Endothelial cell of umbilical vein (primary cell): ENCODE results near the gene TCF7. TPM values are rescaled to one million over a fixed set of nuclear protein-coding genes. Genes with fewer than 3 reads are reported as not detected.

Experiments
- BruUV-seq: library from RNA; stranded (reverse); fragments of 400-500 nt; replicated peaks from 2 replicates; lab custom pipeline; 2021; lab: Mats Ljungman, UMichigan
- CTCF ChIA-PET: fragments of 300-600, 350-600 bp; sonication (Branson Sonifier 250); formaldehyde crosslinking; loops from one replicate; lab custom pipeline; 2021; ENCODE audit warnings: antibody characterized with exemption, inconsistent platforms; lab: Charles Lee
- POLR2A ChIA-PET: fragments of 300-600, 350-600 bp; sonication (Branson Sonifier 250); formaldehyde crosslinking; loops from one replicate; lab custom pipeline; 2021; ENCODE audit warnings: antibody characterized with exemption, inconsistent platforms; lab: Charles Lee
- DNase-seq: peaks from one replicate; pipeline ENCODE4 v3.0.0-alpha.2; 2011; ENCODE audit warnings: low read depth, low spot score
- FAIRE-seq: peaks from 2 replicates; lab custom pipeline; 2011; peaks lifted over from hg19 to GRCh38; lab: Jason Lieb, UNC
- H2AFZ ChIP-seq: 2 replicates; pipeline ENCODE4 v1.6.0; 2012; ENCODE audit warnings: low read depth, low read length, control low read depth, inconsistent platforms
- H3K27ac ChIP-seq: 2 replicates; pipeline ENCODE4 v1.5.1; 2011; ENCODE audit warnings: low read depth, mild to moderate bottlenecking, control low read depth, low read length, moderate library complexity; ENCODE audit not compliant: insufficient read depth
- H3K27me3 ChIP-seq, 2 experiments: 2 replicates each; pipeline versions ENCODE4 v1.6.0 to v1.6.1; 2011; ENCODE audit warnings: low read length in 2 of 2, mixed read lengths in 1 of 2; ENCODE audit not compliant: control insufficient read depth in 2 of 2, insufficient read depth in 2 of 2
- H3K36me3 ChIP-seq, 2 experiments: 2 replicates in 1 of 2; 3 replicates in 1 of 2; pipeline ENCODE4 v1.5.1; 2011; ENCODE audit warnings: low read length in 2 of 2, mild to moderate bottlenecking in 1 of 2, moderate library complexity in 1 of 2; ENCODE audit not compliant: control insufficient read depth in 2 of 2, insufficient read depth in 2 of 2; ENCODE audit errors: extremely low read depth in 1 of 2
- H3K4me1 ChIP-seq: 3 replicates; pipeline ENCODE4 v1.5.1; 2011; ENCODE audit warnings: mild to moderate bottlenecking, low read length; ENCODE audit not compliant: control insufficient read depth, insufficient read depth; ENCODE audit errors: extremely low read depth
- H3K4me2 ChIP-seq: 2 replicates; pipeline ENCODE4 v1.6.1; 2011; ENCODE audit warnings: low read length, control low read depth, mixed read lengths; ENCODE audit not compliant: insufficient read depth
- H3K4me3 ChIP-seq, 3 experiments: fragments of 200-600 bp in 1 of 3; sonication (generic), shearing (Covaris generic) in 1 of 3; replicated peaks in 1 of 3; 2 replicates each; pipeline ENCODE4 v1.5.1; 2011 to 2016; ENCODE audit warnings: control low read depth in 3 of 3, low read length in 3 of 3, mild to moderate bottlenecking in 2 of 3, inconsistent platforms in 1 of 3, low read depth in 1 of 3, moderate library complexity in 1 of 3; ENCODE audit not compliant: insufficient read depth in 1 of 3
- H3K79me2 ChIP-seq: 2 replicates; pipeline ENCODE4 v1.6.0; 2012; ENCODE audit warnings: low read length, inconsistent platforms; ENCODE audit not compliant: control insufficient read depth, insufficient read depth
- H3K9ac ChIP-seq: replicated peaks from 2 replicates; pipeline ENCODE3; 2011; ENCODE audit warnings: low read length, control low read depth; ENCODE audit not compliant: insufficient read depth; ENCODE audit errors: extremely low read depth
- H3K9me1 ChIP-seq: replicated peaks from 3 replicates; pipeline ENCODE4 v1.6.0; 2011; ENCODE audit warnings: mild to moderate bottlenecking, low read length; ENCODE audit not compliant: control insufficient read depth, insufficient read depth; ENCODE audit errors: extremely low read depth
- H3K9me3 ChIP-seq: replicated peaks from 2 replicates; pipeline ENCODE4 v1.5.1; 2012; ENCODE audit warnings: low read length, inconsistent platforms; ENCODE audit not compliant: control insufficient read depth, insufficient read depth
- H4K20me1 ChIP-seq: replicated peaks from 2 replicates; pipeline ENCODE3; 2011; ENCODE audit warnings: mild to moderate bottlenecking, low read length; ENCODE audit not compliant: control insufficient read depth, insufficient read depth; ENCODE audit errors: extremely low read depth
- EZH2 ChIP-seq: IDR thresholded peaks from 2 replicates; pipeline ENCODE4 v1.6.1; 2012; ENCODE audit warnings: borderline replicate concordance, low read depth, mild to moderate bottlenecking, moderate library complexity, low read length, inconsistent platforms; ENCODE audit not compliant: severe bottlenecking
- FOS ChIP-seq: IDR thresholded peaks from 2 replicates; pipeline ENCODE4 v1.6.1; 2011; ENCODE audit warnings: mild to moderate bottlenecking, low read length, moderate library complexity, borderline replicate concordance; ENCODE audit not compliant: insufficient read depth
- GATA2 ChIP-seq: IDR thresholded peaks from 2 replicates; pipeline ENCODE4 v1.7.0; 2011; ENCODE audit warnings: low read depth, mild to moderate bottlenecking, moderate library complexity, mixed read lengths, low read length; ENCODE audit not compliant: insufficient read length, insufficient read depth
- JUN ChIP-seq: IDR thresholded peaks from 2 replicates; pipeline ENCODE4 v1.6.1; 2011; ENCODE audit warnings: borderline replicate concordance, low read depth; ENCODE audit not compliant: insufficient read length, insufficient read depth
- MAX ChIP-seq: IDR thresholded peaks from 2 replicates; pipeline ENCODE4 v1.6.1; 2011; ENCODE audit not compliant: insufficient read depth, insufficient read length
- MYC ChIP-seq: IDR thresholded peaks from one replicate; pipeline ENCODE4 v1.6.1; 2011; ENCODE audit warnings: mild to moderate bottlenecking, low read depth, low read length
- POLR2A ChIP-seq: IDR thresholded peaks from 2 replicates; pipeline ENCODE4 v1.6.1; 2012; ENCODE audit warnings: low read depth, mild to moderate bottlenecking, control low read depth, low read length
- POLR2AphosphoS5 ChIP-seq: IDR thresholded peaks from 2 replicates; pipeline ENCODE4 v1.6.1; 2012; ENCODE audit warnings: low read depth, mild to moderate bottlenecking, control low read depth, low read length, moderate library complexity; ENCODE audit not compliant: insufficient read depth
- dilution Hi-C: fragments of 300-500 bp; cut with MboI; formaldehyde crosslinking; loops from one replicate; pipeline ENCODE4 v1.15.0; 2019; ENCODE audit warnings: low sequenced_read_pairs; ENCODE audit not compliant: extremely low pct_ligation_motif_present
- intact Hi-C: fragments of 100-400 bp; cut with micrococcal nuclease; formaldehyde crosslinking; loops from one replicate; pipeline ENCODE4 v1.10.0; 2022
- polyA plus RNA-seq, 4 experiments: library from polyadenylated mRNA; depleted of rRNA in 3 of 4; stranded (reverse) in 3 of 4; unstranded in 1 of 4; fragments of >200 nt; gene quantifications; 2 replicates each; pipeline versions ENCODE4 v1.2.1 to v1.2.3, GENCODE V29; 2011 to 2012; ENCODE audit warnings: missing spikeins in 1 of 4
- total RNA-seq: library from RNA; stranded (reverse); gene quantifications from 2 replicates; pipeline ENCODE4 v1.2.3, GENCODE V29; 2021
- TF ChIP-seq, protein P1 (sequence below), 2 donors: IDR thresholded peaks; 1 replicate in 1 of 2; 2 replicates in 1 of 2; pipeline ENCODE4 v1.5.1; 2011; ENCODE audit warnings: low read length in 2 of 2, mild to moderate bottlenecking in 2 of 2, moderate library complexity in 2 of 2, control low read depth in 1 of 2, inconsistent platforms in 1 of 2, low read depth in 1 of 2; ENCODE audit not compliant: insufficient read depth in 1 of 2; ENCODE audit errors: extremely low read depth in 1 of 2

Gene TCF7
- total and polyA plus RNA-seq, 2 donors (not counting 3 experiments of a cell fraction or from before 2014, with no cell fraction given) = 1.8 to 2.5 TPM

DNA sequence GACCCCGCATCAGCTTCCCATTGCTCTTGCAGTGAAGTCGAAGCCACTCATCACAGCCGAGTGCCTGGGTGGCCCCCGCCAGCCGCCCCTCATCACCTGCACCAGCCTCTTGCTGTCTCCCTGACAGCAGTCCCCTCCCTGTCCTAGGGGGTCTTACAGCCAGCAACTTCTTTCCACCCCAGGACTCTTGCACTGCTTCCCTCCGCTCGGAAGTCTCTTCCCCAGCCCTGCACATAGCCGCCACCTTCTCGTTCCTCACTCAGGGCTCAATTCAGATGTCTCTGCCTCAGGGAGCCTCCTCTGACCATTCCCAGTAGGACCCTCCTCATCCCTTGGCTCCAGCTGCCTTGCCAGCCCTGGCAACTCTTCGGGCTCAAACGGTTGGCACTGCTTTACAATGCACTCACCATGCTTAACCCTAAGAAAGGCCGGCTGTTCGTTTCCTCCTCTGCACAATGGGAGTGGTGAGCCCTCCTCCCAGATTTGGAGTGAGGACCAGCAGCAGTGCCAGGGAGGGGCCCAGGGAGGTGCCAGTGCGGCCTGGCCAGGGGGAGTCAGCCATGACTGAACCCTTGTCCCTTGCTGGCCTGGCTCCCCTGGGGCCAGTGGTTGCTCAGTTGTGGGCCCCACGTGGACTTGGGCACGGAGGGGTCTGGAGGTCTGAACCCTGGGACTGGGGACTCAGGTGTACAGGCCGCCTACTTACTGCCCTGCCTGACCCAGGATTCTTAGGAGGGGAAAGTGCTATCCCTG, 6.1 kb downstream of the TCF7 start:
- Histone ChIP-seq H3K9me3 (no peaks in the 10 kb centered on the region), H3K36me3 (no peaks in the 10 kb centered on the region), H3K4me2 (no peak overlapping the region), H2AFZ (no peak overlapping the region), H3K4me1 (no peaks in the 10 kb centered on the region), H3K9me1 (no peaks in the 10 kb centered on the region), H3K9ac (no peak overlapping the region), H3K4me3 (no peak overlapping the region), H3K27me3 (no peaks in the 10 kb centered on the region), H4K20me1 (no peaks in the 10 kb centered on the region), H3K79me2 (no peaks in the 10 kb centered on the region), H3K27ac (no peak overlapping the region)
- CTCF ChIA-PET = interaction anchor here (0.6 to 3.1 kb wide), 4 partner anchors 19 to 81 kb away, joined by 3 to 10 read pairs (median 6); no protein-coding TSS in a partner anchor
- intact Hi-C loops (no loop called here), dilution Hi-C loops (no loop called here)
- no TSS peak for BruUV-seq
- DNase-seq (no peak), FAIRE-seq (no peak)
- POLR2A ChIA-PET = interaction anchor here (1.3 kb wide), 1 partner anchor 10 kb away, joined by 3 read pairs; no protein-coding TSS in a partner anchor
- TF ChIP-seq JUN = no peak
- TF ChIP-seq MAX = no peak
- TF ChIP-seq POLR2AphosphoS5 = no peak
- TF ChIP-seq EZH2 = no peak
- no peak for TF ChIP-seq GATA2
- TF ChIP-seq POLR2A = no peak

DNA sequence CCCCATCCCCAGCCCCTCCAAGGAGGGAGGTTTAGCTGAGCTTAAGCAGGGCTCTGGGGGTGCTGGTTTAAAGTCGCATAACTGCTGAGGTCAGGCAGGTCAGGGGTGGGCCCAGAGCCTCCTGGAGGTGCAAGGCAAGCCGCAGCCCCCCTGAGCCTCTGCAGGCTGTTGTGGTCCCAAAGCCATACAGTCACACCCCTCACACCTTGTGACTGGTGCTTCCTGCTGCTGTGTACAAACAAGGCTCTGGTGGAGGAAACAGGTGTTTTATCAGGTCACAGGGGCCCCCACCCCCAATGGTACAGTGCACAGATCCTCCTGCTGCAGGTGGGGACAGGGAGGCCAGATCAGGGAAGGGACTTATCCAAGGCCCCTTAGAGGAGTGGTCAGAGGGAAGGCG, 8.0 kb downstream of the TCF7 start:
- no TSS peak for BruUV-seq
- no peak overlapping the region for H3K9ac ChIP-seq
- TF ChIP-seq GATA2 (no peak), MYC (no peak), POLR2AphosphoS5 (no peak), JUN (no peak), POLR2A (no peak), MAX (no peak), EZH2 (no peak), FOS (no peak)
- TF ChIP-seq, protein P1, sequence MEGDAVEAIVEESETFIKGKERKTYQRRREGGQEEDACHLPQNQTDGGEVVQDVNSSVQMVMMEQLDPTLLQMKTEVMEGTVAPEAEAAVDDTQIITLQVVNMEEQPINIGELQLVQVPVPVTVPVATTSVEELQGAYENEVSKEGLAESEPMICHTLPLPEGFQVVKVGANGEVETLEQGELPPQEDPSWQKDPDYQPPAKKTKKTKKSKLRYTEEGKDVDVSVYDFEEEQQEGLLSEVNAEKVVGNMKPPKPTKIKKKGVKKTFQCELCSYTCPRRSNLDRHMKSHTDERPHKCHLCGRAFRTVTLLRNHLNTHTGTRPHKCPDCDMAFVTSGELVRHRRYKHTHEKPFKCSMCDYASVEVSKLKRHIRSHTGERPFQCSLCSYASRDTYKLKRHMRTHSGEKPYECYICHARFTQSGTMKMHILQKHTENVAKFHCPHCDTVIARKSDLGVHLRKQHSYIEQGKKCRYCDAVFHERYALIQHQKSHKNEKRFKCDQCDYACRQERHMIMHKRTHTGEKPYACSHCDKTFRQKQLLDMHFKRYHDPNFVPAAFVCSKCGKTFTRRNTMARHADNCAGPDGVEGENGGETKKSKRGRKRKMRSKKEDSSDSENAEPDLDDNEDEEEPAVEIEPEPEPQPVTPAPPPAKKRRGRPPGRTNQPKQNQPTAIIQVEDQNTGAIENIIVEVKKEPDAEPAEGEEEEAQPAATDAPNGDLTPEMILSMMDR (IDR thresholded peaks at IDR 0.05; ENCODE audit: extremely low read depth in 1 of 2, insufficient read depth in 1 of 2, low read depth in 1 of 2, low read length in 2 of 2) = no peak
- H3K79me2 ChIP-seq = no peaks in the 10 kb centered on the region
- no peak for DNase-seq
- ChIA-PET CTCF (interaction anchor here (1.5 to 5.6 kb wide), 4 partner anchors 10 to 83 kb away, joined by 3 to 50 read pairs (median 16); no protein-coding TSS in a partner anchor), POLR2A (no interaction called here)
- H4K20me1 ChIP-seq = no peaks in the 10 kb centered on the region
- H3K4me1 ChIP-seq = peaks cover 4% of the 10 kb centered on the region
- no peak overlapping the region for H3K4me3 ChIP-seq
- no peaks in the 10 kb centered on the region for H3K27me3 ChIP-seq
- H2AFZ ChIP-seq = no peak overlapping the region
- no peaks in the 10 kb centered on the region for H3K36me3 ChIP-seq
- dilution Hi-C loops = no loop called here
- H3K27ac ChIP-seq = no peak overlapping the region
- intact Hi-C loops = no loop called here
- no peaks in the 10 kb centered on the region for H3K9me1 ChIP-seq
- H3K9me3 ChIP-seq = no peaks in the 10 kb centered on the region
- H3K4me2 ChIP-seq = no peak overlapping the region
- no peak for FAIRE-seq
